Omental fat pad (tissue), 4 donors: ENCODE results near the gene CDV3. TPM values are rescaled to one million over a fixed set of nuclear protein-coding genes. Genes with fewer than 3 reads are reported as not detected.

Experiments
- ATAC-seq: fragments of 150-250 bp; one replicate; pipeline ENCODE4 v1.9.1; 2016; ENCODE audit warnings: mild to moderate bottlenecking, moderate library complexity; ENCODE audit not compliant: low FRiP score
- DNase-seq: peaks from one replicate; pipeline ENCODE4 v3.0.0-alpha.2; 2019; ENCODE audit warnings: low spot score
- CTCF ChIP-seq, 3 donors: fragments of 450-650 bp; IDR thresholded peaks; one replicate each; pipeline ENCODE4 v1.5.1; 2016 to 2017; ENCODE audit warnings: antibody characterized with exemption in 3 of 3, mild to moderate bottlenecking in 3 of 3, moderate library complexity in 2 of 3
- total RNA-seq, 4 donors: library from RNA; depleted of rRNA; stranded (reverse); fragments of >200 nt; gene quantifications; one replicate each; pipeline ENCODE4 v1.1.0, GENCODE V29; 2016

The CDV3 gene
- total RNA-seq, 4 donors from 2014 or later = 103 to 290 (median 213) TPM

GRCh38 chr3:133591271-133591742 lies 17.8 kb downstream of the CDV3 start:
- no peak for TF ChIP-seq CTCF (IDR thresholded peaks at IDR 0.05)
- ATAC-seq = no peak
- DNase-seq = no peak

DNA sequence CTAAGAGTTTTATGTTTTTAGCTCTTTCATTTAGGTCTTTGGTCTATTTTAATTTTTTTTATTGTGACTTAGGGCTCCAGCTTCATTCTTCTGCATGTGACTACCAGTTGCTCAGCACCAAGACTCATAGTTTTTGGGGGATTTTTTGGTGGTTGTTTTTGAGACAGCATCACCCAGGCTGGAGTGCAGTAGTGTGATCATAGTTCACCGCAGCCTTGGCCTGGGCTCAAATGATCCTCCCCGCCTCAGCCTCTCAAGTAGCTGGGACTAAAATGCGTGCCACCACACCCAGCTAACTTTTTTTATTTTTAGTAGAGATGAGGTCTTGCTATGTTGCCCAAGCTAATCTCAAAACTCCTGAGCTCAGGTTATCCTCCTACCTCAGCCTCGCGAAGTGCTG lies 19.4 kb downstream of the CDV3 start:
- ATAC-seq = no peak

GRCh38 chr3:133593243-133593642 lies 19.8 kb downstream of the CDV3 start:
- no peak for DNase-seq
- no peak for ATAC-seq
- no peak for TF ChIP-seq CTCF (IDR thresholded peaks at IDR 0.05)

More for the DNA sequence above, 19.4 kb downstream of the CDV3 start:
- no peak for TF ChIP-seq CTCF (IDR thresholded peaks at IDR 0.05)
- no peak for DNase-seq

DNA sequence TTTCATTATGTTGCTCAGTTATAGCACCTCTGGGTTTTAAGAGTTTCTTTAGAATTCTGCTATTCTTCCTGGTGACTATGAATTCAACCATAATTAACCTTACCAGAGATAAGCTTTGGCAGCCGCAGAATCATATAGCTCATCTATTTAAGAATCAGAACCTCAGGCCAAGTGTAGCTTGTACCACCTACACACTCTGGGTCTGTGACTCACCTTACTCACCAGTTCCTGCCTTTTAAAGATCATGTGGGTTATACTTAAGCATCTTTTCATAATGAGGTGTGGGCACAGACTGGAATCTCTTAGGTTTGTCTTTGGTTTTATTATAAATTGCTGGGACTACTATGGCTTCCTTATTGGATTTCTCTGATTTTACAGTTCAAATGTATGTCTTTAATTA lies 21.9 kb downstream of the CDV3 start:
- no peak for TF ChIP-seq CTCF (IDR thresholded peaks at IDR 0.05)
- ATAC-seq (peak; percentile 68), DNase-seq (no peak)

- DNase-seq (no peak), ATAC-seq (no peak)
- TF ChIP-seq CTCF (IDR thresholded peaks at IDR 0.05) = no peak
These were observed 24.9 kb downstream of the CDV3 start for GRCh38 chr3:133598405-133598804.

- TF ChIP-seq CTCF (IDR thresholded peaks at IDR 0.05) = no peak
- DNase-seq (no peak), ATAC-seq (no peak)
These were observed 25.8 kb downstream of the CDV3 start for GRCh38 chr3:133599280-133599679.

GRCh38 chr3:133600572-133601081 lies 27.1 kb downstream of the CDV3 start:
- no peak for DNase-seq
- ATAC-seq = no peak
- no peak for TF ChIP-seq CTCF (IDR thresholded peaks at IDR 0.05)
